Measurements from ENCODE around the gene CEP19. TPM values are rescaled to one million over a fixed set of nuclear protein-coding genes. Genes with fewer than 3 reads are reported as not detected.
"Not testable (repeated sequence)": the region's sequence is repeated elsewhere in the genome, so short reads cannot be mapped to it uniquely, and the experiment has no call there.

Gene CEP19
- total RNA-seq, 4 donors from 2014 or later = 0.26 to 0.68 (median 0.49) TPM

GRCh38 chr3:196737655-196738054 is 25.6 kb upstream of the CEP19 start:
- H3K9me3 ChIP-seq = no peaks in the 10 kb centered on the region
- peaks cover 3% of the 10 kb centered on the region for H3K36me3 ChIP-seq
- no peaks in the 10 kb centered on the region for H3K27me3 ChIP-seq
- DNase-seq (ENCODE audit: low spot score in 2 of 2) = no peak
- 91% methylated on average over 6 of the region's 6 CpGs for WGBS
- H3K4me1 ChIP-seq = peaks cover 17% of the 10 kb centered on the region
- TF ChIP-seq EP300 (IDR thresholded peaks at IDR 0.05) (no peak), POLR2AphosphoS5 (IDR thresholded peaks at IDR 0.05) (no peak), POLR2A (IDR thresholded peaks at IDR 0.05) (no peak), CTCF (IDR thresholded peaks at IDR 0.05) (no peak)
- no peak overlapping the region for H3K27ac ChIP-seq
- H3K4me3 ChIP-seq = no peak overlapping the region

DNA sequence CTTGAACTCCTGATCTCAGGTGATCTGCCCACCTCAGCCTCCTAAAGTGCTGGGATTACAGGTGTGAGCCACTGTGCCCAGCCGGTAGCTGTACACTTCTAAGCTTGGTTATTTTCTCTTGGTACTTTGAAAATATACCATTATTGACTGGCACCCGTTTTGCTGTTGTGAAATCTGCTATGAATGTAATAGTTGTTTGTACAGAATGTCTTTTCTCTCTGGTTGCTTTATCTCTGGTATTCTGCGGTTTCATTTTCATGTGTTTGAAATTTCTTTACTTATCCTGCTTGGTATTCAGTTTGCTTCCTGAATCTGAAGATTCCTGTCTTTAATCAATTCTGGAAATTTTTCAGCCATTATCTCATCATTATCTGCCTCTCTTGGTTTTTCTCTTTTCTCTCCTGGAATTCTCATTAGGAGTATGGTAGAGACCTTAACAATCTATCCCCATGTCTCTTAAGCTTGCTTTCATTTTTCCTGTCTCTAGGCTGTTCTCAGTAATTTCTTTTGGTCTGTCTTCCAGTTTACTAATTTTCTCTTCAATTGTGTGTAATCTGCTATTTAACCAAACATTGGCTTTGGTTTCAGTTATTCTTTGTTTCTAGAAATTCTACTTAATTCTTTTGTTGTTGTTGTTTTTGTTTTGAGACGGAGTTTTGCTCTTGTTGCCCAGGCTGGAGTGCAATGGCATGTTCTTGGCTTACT is 24.8 kb upstream of the CEP19 start:
- DNase-seq (ENCODE audit: low spot score in 2 of 2) = no peak
- Histone ChIP-seq H3K4me1 (peaks cover 11% of the 10 kb centered on the region), H3K9me3 (no peaks in the 10 kb centered on the region), H3K4me3 (no peak overlapping the region), H3K36me3 (peaks cover 3% of the 10 kb centered on the region), H3K27me3 (no peaks in the 10 kb centered on the region), H3K27ac (no peak overlapping the region)
- TF ChIP-seq EP300 (IDR thresholded peaks at IDR 0.05) (no peak), CTCF (IDR thresholded peaks at IDR 0.05) (no peak), POLR2AphosphoS5 (IDR thresholded peaks at IDR 0.05) (no peak), POLR2A (IDR thresholded peaks at IDR 0.05) (no peak)
- WGBS = 96% methylated on average over 4 of the region's 4 CpGs

GRCh38 chr3:196735751-196736150 is 23.7 kb upstream of the CEP19 start:
- Histone ChIP-seq H3K9me3 (no peaks in the 10 kb centered on the region), H3K27ac (no peak overlapping the region), H3K36me3 (peaks cover 10% of the 10 kb centered on the region), H3K27me3 (no peaks in the 10 kb centered on the region), H3K4me1 (peaks cover 2% of the 10 kb centered on the region), H3K4me3 (no peak overlapping the region)
- DNase-seq (ENCODE audit: low spot score in 2 of 2) = no peak
- 93% methylated on average over 3 of the region's 3 CpGs for WGBS
- TF ChIP-seq CTCF (IDR thresholded peaks at IDR 0.05) = no peak
- TF ChIP-seq POLR2AphosphoS5 (IDR thresholded peaks at IDR 0.05) = no peak
- no peak for TF ChIP-seq POLR2A (IDR thresholded peaks at IDR 0.05)
- no peak for TF ChIP-seq EP300 (IDR thresholded peaks at IDR 0.05)

DNA sequence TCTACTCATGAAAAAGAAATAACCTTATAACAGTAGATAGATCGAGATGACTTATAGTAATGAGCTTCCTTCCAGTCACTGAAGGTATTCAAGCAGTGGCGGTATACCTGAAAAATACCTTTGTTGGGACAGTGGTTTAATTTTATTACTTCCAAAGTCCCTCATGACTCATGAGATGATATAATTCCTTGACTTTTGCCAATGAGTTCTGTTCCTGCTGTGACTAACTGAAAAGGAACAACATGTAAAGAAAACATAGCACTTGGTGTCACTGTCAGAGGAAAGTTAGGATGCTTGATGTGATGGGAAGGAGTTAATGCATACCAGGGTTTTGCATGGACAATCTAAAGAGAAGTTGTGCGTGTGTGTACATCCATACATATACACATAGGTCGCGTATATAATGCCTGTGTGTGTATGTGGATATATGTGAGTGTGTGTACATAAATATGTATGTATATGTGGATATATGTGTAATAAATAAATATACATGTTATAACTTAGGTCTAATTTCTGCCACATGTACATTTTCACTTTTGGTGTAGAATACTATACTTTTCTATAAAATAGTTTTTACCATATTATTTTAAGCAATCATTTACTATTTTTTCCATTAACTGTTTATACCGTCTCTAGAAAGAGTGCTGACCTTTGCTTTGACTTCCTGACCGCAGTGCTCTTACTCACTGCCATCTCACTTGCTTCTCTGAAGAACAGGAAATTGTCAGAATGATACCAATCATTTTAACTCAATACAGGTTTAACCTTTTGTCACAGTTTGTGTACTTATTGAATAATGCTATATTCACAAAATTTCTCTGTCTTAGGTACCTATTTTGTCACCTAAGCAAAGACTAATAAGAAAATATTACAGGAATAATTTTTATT is 15.0 kb upstream of the CEP19 start:
- H3K27me3 ChIP-seq = no peaks in the 10 kb centered on the region
- no peak for DNase-seq (ENCODE audit: low spot score in 2 of 2)
- no peaks in the 10 kb centered on the region for H3K4me1 ChIP-seq
- no peak for TF ChIP-seq CTCF (IDR thresholded peaks at IDR 0.05)
- TF ChIP-seq POLR2A (IDR thresholded peaks at IDR 0.05) = no peak
- TF ChIP-seq EP300 (IDR thresholded peaks at IDR 0.05) = no peak
- no peak for TF ChIP-seq POLR2AphosphoS5 (IDR thresholded peaks at IDR 0.05)
- H3K9me3 ChIP-seq = no peaks in the 10 kb centered on the region
- peaks cover 11% of the 10 kb centered on the region for H3K36me3 ChIP-seq
- 74% methylated on average over 7 of the region's 7 CpGs for WGBS
- H3K27ac ChIP-seq = no peak overlapping the region
- H3K4me3 ChIP-seq = no peak overlapping the region

GRCh38 chr3:196721097-196721496 is 9.0 kb upstream of the CEP19 start:
- no peaks in the 10 kb centered on the region for H3K9me3 ChIP-seq
- peaks cover 7% of the 10 kb centered on the region for H3K36me3 ChIP-seq
- H3K27me3 ChIP-seq = no peaks in the 10 kb centered on the region
- H3K4me3 ChIP-seq = no peak overlapping the region
- WGBS = 73% methylated on average over 2 of the region's 2 CpGs
- H3K27ac ChIP-seq = no peak overlapping the region
- H3K4me1 ChIP-seq = no peaks in the 10 kb centered on the region
- no peak for DNase-seq (ENCODE audit: low spot score in 2 of 2)
- TF ChIP-seq POLR2AphosphoS5 (IDR thresholded peaks at IDR 0.05) (no peak), POLR2A (IDR thresholded peaks at IDR 0.05) (no peak), CTCF (IDR thresholded peaks at IDR 0.05) (no peak), EP300 (IDR thresholded peaks at IDR 0.05) (no peak)

- not testable (repeated sequence) for H3K27me3 ChIP-seq; H3K27ac ChIP-seq; H3K4me3 ChIP-seq; H3K9me3 ChIP-seq; DNase-seq (ENCODE audit: low spot score in 2 of 2); H3K36me3 ChIP-seq
- peaks cover 11% of the 10 kb centered on the region for H3K4me1 ChIP-seq
- 93% methylated on average over 3 of the region's 3 CpGs for WGBS
Measured at GRCh38 chr3:196717162-196717561, 5.1 kb upstream of the CEP19 start.
